Ovary (tissue), 9 donors: Measurements from ENCODE around the gene AGRP. TPM values are rescaled to one million over a fixed set of nuclear protein-coding genes. Genes with fewer than 3 reads are reported as not detected.

Experiments
- DNase-seq, 5 donors: peaks; one replicate each; pipeline ENCODE4 v3.0.0-alpha.2; 2019 to 2020
- H3K27ac ChIP-seq, 2 donors: fragments of 200-600 bp; one replicate each; pipeline versions ENCODE4 v1.5.1 to v1.8.0; 2019 to 2022
- H3K27me3 ChIP-seq: fragments of 200-600 bp; one replicate; pipeline ENCODE4 v1.8.0; 2022
- H3K36me3 ChIP-seq: fragments of 200-600 bp; sonication (generic); one replicate; pipeline ENCODE4 v1.5.1; 2019
- H3K4me1 ChIP-seq: one replicate; pipeline ENCODE4 v1.8.1; 2013; ENCODE audit warnings: mild to moderate bottlenecking, moderate library complexity; ENCODE audit not compliant: insufficient read depth
- H3K4me3 ChIP-seq: fragments of 200-600 bp; sonication (generic); one replicate; pipeline ENCODE4 v1.5.1; 2017
- H3K9me3 ChIP-seq, 2 donors: fragments of 200-600 bp in 1 of 2; sonication (generic) in 1 of 2; one replicate each; pipeline versions ENCODE4 v1.5.1 to v1.8.1; 2013 to 2019; ENCODE audit warnings: mild to moderate bottlenecking in 1 of 2, moderate library complexity in 1 of 2
- EP300 ChIP-seq: sonication (generic); formaldehyde crosslinking; IDR thresholded peaks from one replicate; pipeline ENCODE4 v1.6.1; 2017; ENCODE audit warnings: antibody characterized with exemption
- POLR2A ChIP-seq: fragments of 450-650 bp; IDR thresholded peaks from one replicate; pipeline ENCODE4 v1.6.1; 2017; ENCODE audit warnings: antibody characterized with exemption, mild to moderate bottlenecking, moderate library complexity
- WGBS, 3 donors: extraction: QIAGEN DNeasy Blood & Tissue Kit in 1 of 3; methylation state at CpG; one replicate each; pipeline versions ENCODE4 v1.1.5 to v1.1.7; 2013 to 2017; 5-methylcytosine and 5-hydroxymethylcytosine counted together
- intact Hi-C, 4 donors: fragments of 100-400 bp; cut with DNase I; formaldehyde crosslinking; loops; one replicate each; pipeline versions ENCODE4 v1.11.0 to v1.15.1; 2022 to 2023
- polyA plus RNA-seq, 2 donors: library from polyadenylated mRNA; stranded (reverse); fragments of 200-250 nt in 1 of 2; fragments of 350-450 nt in 1 of 2; fragmentation: Illumina TruSeq in 1 of 2; extraction: RNeasy Lipid Tissue Mini Kit (QIAGEN cat#74804) in 1 of 2; gene quantifications; one replicate each; pipeline ENCODE4 v1.2.3, GENCODE V29; 2013 to 2014
- total RNA-seq, 7 donors: library from RNA; depleted of rRNA in 2 of 7; stranded (reverse); fragments of >200 nt in 2 of 7; fragmentation: NEBNext Ultra II Directional in 3 of 7; extraction: Animal tissue kit (Norgen Biotek cat#: 25700) in 3 of 7; gene quantifications; one replicate each; pipeline versions ENCODE4 v1.1.0 to v1.2.4, GENCODE V29; 2016 to 2023
- TF ChIP-seq, protein P1 (sequence below), 3 donors: fragments of 450-650 bp in 2 of 3; fragments of 200-600 bp in 1 of 3; IDR thresholded peaks; one replicate each; pipeline versions ENCODE4 v1.5.1 to v1.8.0; 2016 to 2022; ENCODE audit warnings: antibody characterized with exemption in 3 of 3, mild to moderate bottlenecking in 1 of 3
- donor health status: DM: no; HTN: no; CAD: no; lungs with moderate emphysema.
- donor health status: DM: no; HTN: no; CAD: no.
- donor health status: Bipolar disorder and iron deficiency.
- donor health status: DM: yes; HTN: yes; CAD: no.
- donor health status: DM: no; HTN: no; CAD: no.
- donor health status: DM: yes; HTN: yes; CAD: no.

The AGRP gene
- total and polyA plus RNA-seq, 9 donors, result 0.11 to 0.55 (median 0.48) TPM; not detected in 6

DNA sequence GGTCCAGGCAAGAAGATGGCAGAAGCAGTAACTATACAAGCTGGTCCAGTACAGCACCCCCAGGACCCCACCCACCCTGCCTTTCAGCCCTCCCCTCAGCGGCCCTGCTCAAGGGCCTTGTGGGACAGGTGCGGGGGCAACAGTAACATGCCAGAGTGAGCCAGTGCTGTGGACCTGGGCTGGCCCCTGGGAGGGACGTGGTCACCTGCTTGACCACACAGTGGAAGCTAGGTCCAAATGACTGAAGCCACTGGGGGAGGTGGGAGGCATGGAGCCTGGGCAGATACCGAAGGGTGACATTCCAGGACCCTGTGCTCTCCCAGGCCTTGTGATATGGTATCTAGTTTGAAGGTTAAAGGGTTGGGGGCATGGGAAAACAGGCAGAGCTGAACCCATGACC is 19.7 kb downstream of the AGRP start:
- Histone ChIP-seq H3K9me3 (no peaks in the 10 kb centered on the region), H3K4me3 (no peak overlapping the region), H3K4me1 (peaks cover 29% of the 10 kb centered on the region), H3K27me3 (no peaks in the 10 kb centered on the region), H3K36me3 (no peaks in the 10 kb centered on the region), H3K27ac (no peak overlapping the region)
- TF ChIP-seq POLR2A (no peak), EP300 (no peak)
- TF ChIP-seq, protein P1, sequence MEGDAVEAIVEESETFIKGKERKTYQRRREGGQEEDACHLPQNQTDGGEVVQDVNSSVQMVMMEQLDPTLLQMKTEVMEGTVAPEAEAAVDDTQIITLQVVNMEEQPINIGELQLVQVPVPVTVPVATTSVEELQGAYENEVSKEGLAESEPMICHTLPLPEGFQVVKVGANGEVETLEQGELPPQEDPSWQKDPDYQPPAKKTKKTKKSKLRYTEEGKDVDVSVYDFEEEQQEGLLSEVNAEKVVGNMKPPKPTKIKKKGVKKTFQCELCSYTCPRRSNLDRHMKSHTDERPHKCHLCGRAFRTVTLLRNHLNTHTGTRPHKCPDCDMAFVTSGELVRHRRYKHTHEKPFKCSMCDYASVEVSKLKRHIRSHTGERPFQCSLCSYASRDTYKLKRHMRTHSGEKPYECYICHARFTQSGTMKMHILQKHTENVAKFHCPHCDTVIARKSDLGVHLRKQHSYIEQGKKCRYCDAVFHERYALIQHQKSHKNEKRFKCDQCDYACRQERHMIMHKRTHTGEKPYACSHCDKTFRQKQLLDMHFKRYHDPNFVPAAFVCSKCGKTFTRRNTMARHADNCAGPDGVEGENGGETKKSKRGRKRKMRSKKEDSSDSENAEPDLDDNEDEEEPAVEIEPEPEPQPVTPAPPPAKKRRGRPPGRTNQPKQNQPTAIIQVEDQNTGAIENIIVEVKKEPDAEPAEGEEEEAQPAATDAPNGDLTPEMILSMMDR (IDR thresholded peaks at IDR 0.05), result no peak
- intact Hi-C loops, result loop anchor here in 3 of 4 donors (2.0 to 10.0 kb wide), 4 partner anchors 35 to 529 kb away; partner anchors contain the start of genes CES2 (in 1 of the 3) and CIAO2B (in 1 of the 3)
- WGBS, 3 donors, result 82 to 91% (median 90%) methylated on average over 4 of the region's 4 CpGs
- no peak for DNase-seq

DNA sequence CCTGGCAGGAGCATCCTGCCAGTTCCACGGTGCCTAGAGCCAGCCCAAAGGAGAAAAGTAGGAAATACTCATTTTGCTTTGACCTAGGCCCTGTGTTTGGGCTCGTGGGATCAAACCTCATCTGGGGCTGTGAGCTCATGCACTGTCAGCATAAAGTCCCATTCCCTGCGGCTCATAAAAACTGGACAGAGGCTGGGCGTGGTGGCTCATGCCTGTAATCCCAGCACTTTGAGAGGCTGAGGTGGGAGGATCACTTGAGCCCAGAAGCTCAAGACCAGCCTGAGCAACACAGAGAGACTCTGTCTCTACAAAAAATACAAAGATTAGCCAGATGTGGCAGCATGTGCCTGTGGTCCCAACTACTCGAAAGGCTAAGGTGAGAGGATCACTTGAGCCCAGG is 20.3 kb downstream of the AGRP start:
- no peaks in the 10 kb centered on the region for H3K27me3 ChIP-seq
- TF ChIP-seq EP300, result no peak
- no peak for TF ChIP-seq POLR2A
- TF ChIP-seq, protein P1 (IDR thresholded peaks at IDR 0.05), result no peak
- H3K27ac ChIP-seq, result no peak overlapping the region
- H3K4me3 ChIP-seq, result no peak overlapping the region
- no peaks in the 10 kb centered on the region for H3K36me3 ChIP-seq
- peaks cover 35% of the 10 kb centered on the region for H3K4me1 ChIP-seq
- WGBS, 3 donors, result 78 to 82% (median 79%) methylated on average over 5 of the region's 5 CpGs
- no peaks in the 10 kb centered on the region for H3K9me3 ChIP-seq
- intact Hi-C loops, result loop anchor here in 1 of 4 donors (5.0 to 10.0 kb wide), 3 partner anchors 36 to 528 kb away; partner anchors contain the start of genes CES2 and CIAO2B
- DNase-seq, result no peak

DNA sequence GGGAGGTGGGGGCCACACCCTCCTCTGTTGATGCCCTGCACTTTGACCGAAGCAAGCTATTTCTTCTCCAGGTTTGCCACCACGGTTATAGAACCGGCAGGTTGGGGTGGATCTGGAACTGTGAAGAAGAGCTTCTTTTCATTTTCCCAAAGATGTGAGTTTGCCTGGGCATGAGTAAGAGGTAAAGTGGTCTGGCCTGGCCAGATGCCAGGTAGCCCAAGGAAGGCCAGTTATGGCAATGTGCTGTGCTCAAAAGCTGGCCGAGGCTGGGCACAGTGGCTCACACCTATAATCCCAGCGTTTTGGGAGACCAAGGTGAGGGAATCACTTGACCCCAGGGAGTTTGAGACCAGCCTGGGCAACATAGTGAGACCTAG is 21.1 kb downstream of the AGRP start:
- H3K36me3 ChIP-seq, result no peaks in the 10 kb centered on the region
- intact Hi-C loops, result loop anchor here in 1 of 4 donors (5.0 to 10.0 kb wide), 3 partner anchors 35 to 527 kb away; partner anchors contain the start of genes CES2 and CIAO2B
- 79 to 87% (median 85%) methylated on average over 5 of the region's 5 CpGs for WGBS, 3 donors
- H3K27me3 ChIP-seq, result no peaks in the 10 kb centered on the region
- H3K9me3 ChIP-seq, result no peaks in the 10 kb centered on the region
- peaks cover 43% of the 10 kb centered on the region for H3K4me1 ChIP-seq
- DNase-seq, result no peak
- no peak overlapping the region for H3K4me3 ChIP-seq
- H3K27ac ChIP-seq, result no peak overlapping the region
- TF ChIP-seq, protein P1 (IDR thresholded peaks at IDR 0.05), result no peak
- TF ChIP-seq EP300, result no peak
- TF ChIP-seq POLR2A, result no peak

DNA sequence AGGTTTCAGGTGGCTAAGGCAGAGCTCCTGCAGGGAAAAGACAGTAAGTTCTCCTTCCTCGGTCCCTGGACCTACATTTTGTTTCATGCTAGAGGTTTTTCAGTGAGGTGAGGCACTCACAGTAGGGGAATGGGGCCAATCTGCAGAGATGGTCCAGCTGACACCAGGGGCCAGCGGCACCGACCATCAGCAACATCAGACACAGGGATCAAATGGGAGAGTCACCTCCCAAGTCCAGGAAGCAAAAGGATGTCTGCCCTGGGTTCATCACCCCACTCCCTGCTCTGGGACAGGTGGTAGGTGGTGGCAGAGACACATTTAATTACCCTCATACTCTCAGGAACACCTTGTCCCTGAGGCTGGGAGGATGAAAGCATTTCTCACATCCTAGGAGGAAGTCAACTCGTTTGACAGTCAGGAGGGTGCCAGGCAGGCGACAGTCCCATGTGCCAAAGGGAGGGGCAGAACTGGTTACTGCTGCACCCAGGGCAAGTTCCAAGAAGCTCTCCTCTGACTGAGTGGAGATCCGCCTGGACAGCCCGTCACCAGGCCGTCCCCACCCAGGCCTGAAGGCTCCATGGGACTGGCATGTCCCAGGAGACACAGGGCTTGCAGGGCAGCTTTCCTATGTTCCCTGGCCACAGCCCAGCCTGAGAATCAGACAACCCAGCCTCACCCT is 21.6 kb downstream of the AGRP start:
- peaks cover 48% of the 10 kb centered on the region for H3K4me1 ChIP-seq
- H3K36me3 ChIP-seq, result no peaks in the 10 kb centered on the region
- H3K9me3 ChIP-seq, result no peaks in the 10 kb centered on the region
- WGBS, 3 donors, result 86 to 89% (median 88%) methylated on average over 7 to 8 of the region's 8 CpGs
- no peak overlapping the region for H3K4me3 ChIP-seq
- intact Hi-C loops, result loop anchor here in 1 of 4 donors (5.0 to 10.0 kb wide), 3 partner anchors 34 to 527 kb away; partner anchors contain the start of genes CES2 and CIAO2B
- H3K27me3 ChIP-seq, result no peaks in the 10 kb centered on the region
- TF ChIP-seq POLR2A, result no peak
- TF ChIP-seq, protein P1 (IDR thresholded peaks at IDR 0.05), result no peak
- no peak for TF ChIP-seq EP300
- DNase-seq, result no peak
- no peak overlapping the region for H3K27ac ChIP-seq
